HepG2 (cell line): ENCODE results near the gene VDAC1. TPM values are rescaled to one million over a fixed set of nuclear protein-coding genes. Genes with fewer than 3 reads are reported as not detected.
A peak's percentile ranks its signal among the peaks of the same experiment; 100 is the strongest.

Experiments
- BCLAF1 ChIP-seq: fragments of 450-650 bp; IDR thresholded peaks from 2 replicates; pipeline ENCODE4 v1.6.1; 2017; ENCODE audit warnings: mild to moderate bottlenecking
- CEBPZ ChIP-seq: IDR thresholded peaks from 2 replicates; pipeline ENCODE4 v1.6.1; 2012; ENCODE audit warnings: low read length, improper control_type of control experiment
- CREBL2 ChIP-seq: sonication (generic); formaldehyde crosslinking; IDR thresholded peaks from 2 replicates; pipeline ENCODE4 v1.8.1; 2023; ENCODE audit warnings: missing genetic modification reagents, mild to moderate bottlenecking, borderline replicate concordance
- DR1 ChIP-seq: sonication (generic); formaldehyde crosslinking; IDR thresholded peaks from 2 replicates; pipeline ENCODE4 v1.8.0; 2021; ENCODE audit warnings: mild to moderate bottlenecking, missing genetic modification reagents, inconsistent platforms
- E2F1 ChIP-seq: sonication (generic); formaldehyde crosslinking; IDR thresholded peaks from 2 replicates; pipeline ENCODE4 v1.5.0; 2020; ENCODE audit warnings: missing genetic modification reagents
- ESRRA ChIP-seq: sonication (generic); formaldehyde crosslinking; IDR thresholded peaks from 2 replicates; pipeline ENCODE4 v1.5.1; 2020; ENCODE audit warnings: mild to moderate bottlenecking, low read depth, missing genetic modification reagents
- MAFF ChIP-seq: IDR thresholded peaks from 2 replicates; pipeline ENCODE4 v1.6.1; 2011; ENCODE audit warnings: low read depth, low read length, improper control_type of control experiment
- PATZ1 ChIP-seq: sonication (generic); formaldehyde crosslinking; IDR thresholded peaks from 2 replicates; pipeline ENCODE4 v1.4.0; 2020; ENCODE audit warnings: missing genetic modification reagents
- POGK ChIP-seq: sonication (generic); formaldehyde crosslinking; conservative IDR thresholded peaks from 2 replicates; pipeline ENCODE4 v1.8.0; 2022; ENCODE audit warnings: mild to moderate bottlenecking, moderate library complexity, missing genetic modification reagents
- POLR2AphosphoS5 ChIP-seq: IDR thresholded peaks from 2 replicates; pipeline ENCODE4 v1.6.1; 2012; ENCODE audit warnings: low read depth, low read length
- ZC3H4 ChIP-seq: sonication (generic); formaldehyde crosslinking; IDR thresholded peaks from 2 replicates; pipeline ENCODE4 v1.4.0; 2020; ENCODE audit warnings: missing genetic modification reagents, borderline replicate concordance
- ZFP62 ChIP-seq: sonication (generic); formaldehyde crosslinking; IDR thresholded peaks from 2 replicates; pipeline ENCODE4 v1.4.0; 2020; ENCODE audit warnings: missing genetic modification reagents
- ZNF10 ChIP-seq: sonication (generic); formaldehyde crosslinking; IDR thresholded peaks from 2 replicates; pipeline ENCODE4 v1.4.0; 2020; ENCODE audit warnings: mild to moderate bottlenecking, low read depth, missing genetic modification reagents, borderline replicate concordance
- ZNF589 ChIP-seq: sonication (generic); formaldehyde crosslinking; conservative IDR thresholded peaks from 2 replicates; pipeline ENCODE4 v1.8.0; 2022; ENCODE audit warnings: mild to moderate bottlenecking, moderate library complexity, missing genetic modification reagents
- polyA plus RNA-seq, 8 experiments: library from polyadenylated mRNA; depleted of rRNA in 3 of 8; stranded (reverse) in 7 of 8; unstranded in 1 of 8; fragments of >200 nt; fragmentation: Illumina TruSeq in 4 of 8; extraction: Trizol in 4 of 8; gene quantifications; 2 replicates each; pipeline versions ENCODE4 v1.2.1 to v1.2.3, GENCODE V29; 2011 to 2016; ENCODE audit warnings: low read depth in 4 of 8, missing spikeins in 1 of 8, mixed read lengths in 1 of 8; ENCODE audit not compliant: insufficient read depth in 1 of 8
- total RNA-seq, 5 experiments: library from RNA; depleted of rRNA; stranded (reverse); fragments of >200 nt; fragmentation: Illumina TruSeq; extraction: Trizol; gene quantifications; 2 replicates each; pipeline ENCODE4 v1.2.3, GENCODE V29; 2016; ENCODE audit warnings: low read depth in 1 of 5

VDAC1 gene
- total and polyA plus RNA-seq, 2 of the 13 experiments (the other 11 are each of a cell fraction or from before 2014, with no cell fraction given), result 112 to 380 TPM

- TF ChIP-seq E2F1 (peak; percentile 8), ZFP62 (no peak), CREBL2 (no peak), PATZ1 (CRISPR knock-in tag) (peak; percentile 38), DR1 (CRISPR knock-in tag) (no peak), ZNF10 (no peak), ESRRA (CRISPR knock-in tag) (peak; percentile 38), POGK (CRISPR knock-in tag) (no peak), ZC3H4 (CRISPR knock-in tag) (no peak), ZNF589 (CRISPR knock-in tag) (peak; percentile 84; the same call in 1 of the 2 replicates), CEBPZ (no peak), MAFF (no peak), BCLAF1 (no peak), POLR2AphosphoS5 (peak; percentile 83)
Observed at GRCh38 chr5:134004626-134005416, at the start of gene VDAC1 (continued).
